OCI-LY1 (cell line): Measurements from ENCODE around the gene MTERF1.

Source experiments
- CTCF ChIP-seq: fragments of 200-600 bp; sonication (generic), shearing (Covaris generic); IDR thresholded peaks from 2 replicates; pipeline ENCODE4 v1.5.1; 2017; ENCODE audit warnings: mild to moderate bottlenecking, antibody characterized with exemption, low read length, moderate library complexity, mixed read lengths
- EZH2 ChIP-seq: fragments of 200-600 bp; sonication (generic), shearing (Covaris generic); IDR thresholded peaks from 2 replicates; pipeline ENCODE4 v1.8.0; 2017; ENCODE audit warnings: borderline replicate concordance, mixed run types, mild to moderate bottlenecking, antibody characterized with exemption, low read length, moderate library complexity, mixed read lengths

- TF ChIP-seq CTCF = no peak
- TF ChIP-seq EZH2 = no peak
Observed at GRCh38 chr7:91872928-91873327, 7.6 kb downstream of the MTERF1 start.
